AG04449 (cell line): ENCODE results near the gene SYT1.

Experiments used
- CTCF ChIA-PET: fragments of 350-600 bp; formaldehyde crosslinking; extraction: SDS; loops from one replicate; lab custom pipeline; 2021; ENCODE audit warnings: antibody characterized with exemption; lab: Yijun Ruan, JAX
- POLR2A ChIA-PET: fragments of 400-600, 350-600 bp; formaldehyde crosslinking; extraction: SDS; loops from one replicate; lab custom pipeline; 2020; ENCODE audit warnings: antibody characterized with exemption, inconsistent platforms; lab: Yijun Ruan, JAX
- DNase-seq: peaks from one replicate; pipeline ENCODE4 v3.0.0-alpha.2; 2010; ENCODE audit warnings: low read depth, low spot score
- H3K4me3 ChIP-seq: 2 replicates; pipeline ENCODE4 v1.5.1; 2011; ENCODE audit warnings: low read depth, mild to moderate bottlenecking, control low read depth, low read length
- CTCF ChIP-seq: IDR thresholded peaks from one replicate; pipeline ENCODE4 v1.5.1; 2011; ENCODE audit warnings: mild to moderate bottlenecking, moderate library complexity, low read length, control low read depth, inconsistent platforms; ENCODE audit not compliant: insufficient read depth; ENCODE audit errors: missing control alignments

Gene SYT1

GRCh38 chr12:79344855-79345847, 480.6 kb downstream of the SYT1 start:
- ChIA-PET CTCF (interaction anchor here (1.2 kb wide), 1 partner anchor 875 kb away, joined by 5 read pairs; no protein-coding TSS in a partner anchor), POLR2A (no interaction called here)
- DNase-seq, result no peak
- peak; percentile 51 for TF ChIP-seq CTCF
- H3K4me3 ChIP-seq, result no peak overlapping the region

DNA sequence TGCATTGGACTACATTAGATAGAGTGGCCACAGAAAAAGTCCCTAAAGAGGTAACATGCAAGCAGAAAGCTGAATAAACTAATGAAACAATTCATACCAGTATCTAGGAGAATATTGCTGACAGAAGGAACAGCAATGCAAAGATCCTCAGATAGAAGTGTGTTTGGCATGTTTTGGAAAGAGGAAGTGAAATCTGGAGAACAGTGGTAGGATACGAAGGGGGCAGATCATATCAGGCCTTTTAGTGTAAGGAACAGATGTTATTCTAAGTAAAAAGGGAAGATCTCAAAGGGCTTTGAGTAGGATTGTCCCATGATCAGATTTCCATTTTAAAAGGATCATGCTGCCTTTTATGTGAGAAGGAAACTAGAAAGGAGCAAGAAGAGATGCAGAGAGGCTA, 483.3 kb downstream of the SYT1 start:
- ChIA-PET CTCF (no interaction called here), POLR2A (no interaction called here)
- DNase-seq, result no peak
- H3K4me3 ChIP-seq, result no peak overlapping the region
- no peak for TF ChIP-seq CTCF

GRCh38 chr12:79351251-79351650, 486.7 kb downstream of the SYT1 start:
- DNase-seq, result no peak
- CTCF ChIA-PET, result no interaction called here
- no peak for TF ChIP-seq CTCF
- POLR2A ChIA-PET, result no interaction called here
- H3K4me3 ChIP-seq, result no peak overlapping the region

GRCh38 chr12:79356216-79356615, 491.6 kb downstream of the SYT1 start:
- POLR2A ChIA-PET, result no interaction called here
- H3K4me3 ChIP-seq, result no peak overlapping the region
- CTCF ChIA-PET, result no interaction called here
- TF ChIP-seq CTCF, result no peak
- DNase-seq, result no peak

GRCh38 chr12:79357048-79357447, 492.5 kb downstream of the SYT1 start:
- POLR2A ChIA-PET, result no interaction called here
- H3K4me3 ChIP-seq, result no peak overlapping the region
- CTCF ChIA-PET, result interaction anchor here (1.3 kb wide), 1 partner anchor 18 kb away, joined by 3 read pairs; no protein-coding TSS in a partner anchor
- TF ChIP-seq CTCF, result no peak
- no peak for DNase-seq

DNA sequence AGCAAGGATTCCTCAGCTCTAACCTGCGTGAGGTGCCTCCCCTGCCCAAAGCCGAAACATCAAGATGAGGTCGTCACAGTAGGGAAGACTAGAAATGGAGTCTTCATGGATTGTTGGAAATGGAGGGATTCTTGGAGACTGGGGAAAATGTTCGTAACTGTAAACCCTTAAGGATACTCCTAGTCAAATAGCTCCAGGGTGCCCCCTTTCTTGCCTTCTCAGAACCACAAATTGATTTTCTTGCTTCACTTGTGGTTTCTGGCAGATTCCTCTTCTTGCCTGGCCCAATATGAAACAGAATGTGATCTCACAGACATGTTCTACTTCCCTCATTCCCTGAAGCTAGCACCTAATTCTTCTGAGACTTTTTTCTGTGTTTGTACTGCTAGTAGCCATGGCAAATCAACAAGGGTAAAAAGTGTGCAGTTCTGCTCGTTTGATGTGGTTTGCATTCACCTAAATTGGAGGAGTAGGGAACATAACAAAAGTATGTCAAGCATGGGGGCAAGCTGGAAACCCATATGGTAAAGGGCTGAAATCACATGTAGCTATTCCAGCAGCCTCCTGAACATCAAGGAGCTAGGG, 494.2 kb downstream of the SYT1 start:
- no peak overlapping the region for H3K4me3 ChIP-seq
- ChIA-PET POLR2A (no interaction called here), CTCF (no interaction called here)
- no peak for DNase-seq
- TF ChIP-seq CTCF, result no peak
